Smooth muscle cell (in vitro differentiated cells): ENCODE measurements around the gene CUX1. TPM values are rescaled to one million over a fixed set of nuclear protein-coding genes. Genes with fewer than 3 reads are reported as not detected.

Source experiments
- DNase-seq: peaks from one replicate; lab custom pipeline; 2025; ENCODE audit not compliant: unreplicated experiment; lab: John Stamatoyannopoulos, UW
- H2AFZ ChIP-seq: fragments of 200-600 bp; sonication (generic); 2 replicates; pipeline ENCODE4 v1.6.0; 2016; ENCODE audit warnings: antibody characterized with exemption, low read depth, mild to moderate bottlenecking
- H3F3A ChIP-seq: fragments of 200-600 bp; sonication (generic); 2 replicates; pipeline ENCODE4 v1.6.0; 2017; ENCODE audit warnings: antibody characterized with exemption, low read depth
- H3K27ac ChIP-seq: fragments of 200-600 bp; sonication (generic); 2 replicates; pipeline ENCODE4 v1.5.1; 2016; ENCODE audit warnings: low read depth, mild to moderate bottlenecking
- H3K27me3 ChIP-seq: fragments of 200-600 bp; sonication (generic); 2 replicates; pipeline ENCODE4 v1.6.1; 2016; ENCODE audit warnings: low read depth, mild to moderate bottlenecking
- H3K36me3 ChIP-seq: fragments of 200-600 bp; sonication (generic); 2 replicates; pipeline ENCODE4 v1.5.1; 2016; ENCODE audit warnings: low read depth
- H3K4me1 ChIP-seq: fragments of 200-600 bp; sonication (generic); 2 replicates; pipeline ENCODE4 v1.5.1; 2016; ENCODE audit warnings: low read depth
- H3K4me2 ChIP-seq: fragments of 200-600 bp; sonication (generic); 2 replicates; pipeline ENCODE4 v1.6.0; 2016; ENCODE audit warnings: mild to moderate bottlenecking
- H3K4me3 ChIP-seq: fragments of 200-600 bp; sonication (generic); 2 replicates; pipeline ENCODE4 v1.5.1; 2016; ENCODE audit warnings: mild to moderate bottlenecking
- H3K79me2 ChIP-seq: fragments of 200-600 bp; sonication (generic); 2 replicates; pipeline ENCODE4 v1.6.0; 2016; ENCODE audit warnings: low read depth, mild to moderate bottlenecking
- H3K9ac ChIP-seq: fragments of 200-600 bp; sonication (generic); 2 replicates; pipeline ENCODE4 v1.6.0; 2016; ENCODE audit warnings: low read depth
- H3K9me3 ChIP-seq: fragments of 200-600 bp; sonication (generic); replicated peaks from 2 replicates; pipeline ENCODE4 v1.5.1; 2016; ENCODE audit warnings: low read depth
- H4K20me1 ChIP-seq: fragments of 200-600 bp; sonication (generic); 2 replicates; pipeline ENCODE4 v1.6.0; 2016; ENCODE audit warnings: low read depth
- WGBS: methylation state at CpG from one replicate; pipeline ENCODE4 v1.1.7; 2016; ENCODE audit warnings: low lambda C conversion rate; 5-methylcytosine and 5-hydroxymethylcytosine counted together
- polyA plus RNA-seq: library from polyadenylated mRNA; unstranded; fragments of >200 nt; fragmentation: Nextera tagmentation; extraction: Ambion mirVana; gene quantifications from 2 replicates; pipeline ENCODE4 v1.2.1, GENCODE V29; 2016
- total RNA-seq: library from RNA; depleted of rRNA; stranded (reverse); fragments of >200 nt; gene quantifications from 2 replicates; pipeline ENCODE4 v1.2.3, GENCODE V29; 2014
- TF ChIP-seq, protein P1 (sequence below): fragments of 200-600 bp; sonication (generic); IDR thresholded peaks from 2 replicates; pipeline ENCODE4 v1.5.1; 2017; ENCODE audit warnings: borderline replicate concordance, mild to moderate bottlenecking, antibody characterized with exemption; ENCODE audit not compliant: insufficient read depth, poor library complexity, severe bottlenecking

CUX1 gene
- total and polyA plus RNA-seq, 2 experiments from 2014 or later, result 56.3 to 78.4 TPM

DNA sequence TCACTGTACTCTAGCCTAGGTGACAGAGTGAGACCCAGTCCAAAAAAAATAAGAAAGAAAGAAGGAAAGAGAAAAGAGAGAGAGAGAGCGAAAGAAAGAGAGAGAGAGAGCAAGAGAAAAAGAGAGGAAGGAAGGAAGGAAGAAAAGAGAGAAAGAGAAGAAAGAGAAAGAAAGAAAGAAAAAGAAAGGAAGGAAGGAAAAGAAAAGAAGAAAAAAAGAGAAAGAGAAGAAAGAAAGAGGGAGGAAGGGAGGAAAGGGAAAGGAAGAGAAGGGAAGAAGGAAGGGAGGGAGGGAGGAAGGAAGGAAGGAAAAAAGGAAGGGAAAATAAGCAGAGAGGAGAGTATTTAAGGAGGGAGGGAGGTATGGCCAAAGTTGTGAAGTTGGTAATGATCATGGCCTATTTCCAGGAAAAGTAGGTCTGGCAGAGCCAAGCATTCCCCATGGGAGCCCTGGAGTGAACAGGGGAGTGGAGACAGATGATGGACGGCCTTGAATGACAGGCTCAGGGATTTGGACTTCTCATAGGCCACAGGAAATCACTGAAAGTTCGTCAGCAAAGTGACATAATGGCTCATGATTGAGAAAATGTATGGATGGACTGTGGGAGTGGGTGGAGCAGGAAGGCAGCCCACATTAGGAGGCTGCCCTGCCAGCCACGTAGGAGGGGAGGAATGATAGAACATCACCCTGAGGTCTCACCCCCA lies 44.8 kb upstream of the CUX1 start:
- H3K4me3 ChIP-seq, result no peak overlapping the region
- no peak overlapping the region for H3K9ac ChIP-seq
- no peak overlapping the region for H3K27ac ChIP-seq
- no peak overlapping the region for H2AFZ ChIP-seq
- no peak for DNase-seq
- TF ChIP-seq, protein P1, sequence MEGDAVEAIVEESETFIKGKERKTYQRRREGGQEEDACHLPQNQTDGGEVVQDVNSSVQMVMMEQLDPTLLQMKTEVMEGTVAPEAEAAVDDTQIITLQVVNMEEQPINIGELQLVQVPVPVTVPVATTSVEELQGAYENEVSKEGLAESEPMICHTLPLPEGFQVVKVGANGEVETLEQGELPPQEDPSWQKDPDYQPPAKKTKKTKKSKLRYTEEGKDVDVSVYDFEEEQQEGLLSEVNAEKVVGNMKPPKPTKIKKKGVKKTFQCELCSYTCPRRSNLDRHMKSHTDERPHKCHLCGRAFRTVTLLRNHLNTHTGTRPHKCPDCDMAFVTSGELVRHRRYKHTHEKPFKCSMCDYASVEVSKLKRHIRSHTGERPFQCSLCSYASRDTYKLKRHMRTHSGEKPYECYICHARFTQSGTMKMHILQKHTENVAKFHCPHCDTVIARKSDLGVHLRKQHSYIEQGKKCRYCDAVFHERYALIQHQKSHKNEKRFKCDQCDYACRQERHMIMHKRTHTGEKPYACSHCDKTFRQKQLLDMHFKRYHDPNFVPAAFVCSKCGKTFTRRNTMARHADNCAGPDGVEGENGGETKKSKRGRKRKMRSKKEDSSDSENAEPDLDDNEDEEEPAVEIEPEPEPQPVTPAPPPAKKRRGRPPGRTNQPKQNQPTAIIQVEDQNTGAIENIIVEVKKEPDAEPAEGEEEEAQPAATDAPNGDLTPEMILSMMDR, result no peak
- no peaks in the 10 kb centered on the region for H3K27me3 ChIP-seq
- no peaks in the 10 kb centered on the region for H3K4me1 ChIP-seq
- no peak overlapping the region for H3K4me2 ChIP-seq
- H4K20me1 ChIP-seq, result no peaks in the 10 kb centered on the region
- H3K36me3 ChIP-seq, result no peaks in the 10 kb centered on the region
- no peaks in the 10 kb centered on the region for H3F3A ChIP-seq
- WGBS, result 84% methylated on average over 4 of the region's 4 CpGs
- H3K9me3 ChIP-seq, result no peaks in the 10 kb centered on the region
- H3K79me2 ChIP-seq, result no peaks in the 10 kb centered on the region

DNA sequence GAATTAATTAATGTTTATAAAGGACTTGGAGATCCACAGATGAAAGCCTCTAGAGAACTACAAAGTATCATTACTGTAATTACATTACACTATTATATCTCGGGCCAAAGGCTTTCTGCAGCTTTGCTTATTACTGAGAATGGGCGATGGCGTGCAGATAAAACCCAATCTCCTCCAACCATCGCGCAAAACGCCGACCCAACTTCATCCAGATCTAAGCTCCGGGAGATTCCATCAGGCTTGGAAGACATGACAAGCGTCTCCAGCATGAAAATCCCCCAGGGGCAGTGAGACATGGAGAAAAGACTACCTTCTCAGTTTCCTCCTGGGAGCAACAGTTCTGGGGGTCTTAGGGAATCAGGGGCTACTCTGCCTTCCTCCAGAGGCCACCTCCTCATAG lies 42.2 kb upstream of the CUX1 start:
- Histone ChIP-seq H4K20me1 (no peaks in the 10 kb centered on the region), H3F3A (no peaks in the 10 kb centered on the region), H3K4me2 (no peak overlapping the region), H2AFZ (no peak overlapping the region), H3K9me3 (no peaks in the 10 kb centered on the region), H3K79me2 (no peaks in the 10 kb centered on the region), H3K4me1 (no peaks in the 10 kb centered on the region), H3K9ac (no peak overlapping the region), H3K4me3 (no peak overlapping the region), H3K27me3 (no peaks in the 10 kb centered on the region), H3K27ac (no peak overlapping the region), H3K36me3 (no peaks in the 10 kb centered on the region)
- TF ChIP-seq, protein P1, result no peak
- 90% methylated on average over 9 of the region's 9 CpGs for WGBS
- no peak for DNase-seq

DNA sequence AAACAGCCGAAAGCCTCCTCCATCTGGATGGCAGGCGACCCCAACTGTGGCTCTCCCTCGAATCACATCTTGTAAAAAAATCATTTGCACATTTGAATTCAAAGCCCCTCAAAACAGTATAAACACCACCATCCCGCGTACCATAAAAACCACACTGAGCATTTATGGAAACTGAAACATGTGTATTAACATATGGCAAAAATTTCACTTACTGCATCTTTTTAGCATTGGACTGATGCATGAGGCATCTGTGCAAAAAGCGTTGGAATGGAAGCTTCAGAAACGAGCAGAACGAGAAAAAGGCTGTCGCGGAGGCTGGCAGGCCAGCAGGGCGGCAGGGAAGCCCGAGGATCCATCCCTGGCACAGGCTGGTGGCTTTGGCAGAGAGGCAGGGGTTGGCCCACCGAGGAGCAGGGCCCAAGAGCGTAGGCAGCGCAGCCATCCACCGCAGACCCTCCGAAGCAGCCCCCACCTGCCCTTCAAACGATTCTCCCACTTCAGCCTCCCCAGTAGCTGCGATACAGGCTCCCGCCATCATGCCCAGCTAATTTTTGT lies 39.3 kb upstream of the CUX1 start:
- no peaks in the 10 kb centered on the region for H3K27me3 ChIP-seq
- H3K4me2 ChIP-seq, result no peak overlapping the region
- no peak overlapping the region for H2AFZ ChIP-seq
- no peaks in the 10 kb centered on the region for H3K36me3 ChIP-seq
- no peaks in the 10 kb centered on the region for H4K20me1 ChIP-seq
- no peaks in the 10 kb centered on the region for H3F3A ChIP-seq
- TF ChIP-seq, protein P1, result no peak
- no peak overlapping the region for H3K4me3 ChIP-seq
- 95% methylated on average over 20 of the region's 20 CpGs for WGBS
- H3K9ac ChIP-seq, result no peak overlapping the region
- H3K79me2 ChIP-seq, result no peaks in the 10 kb centered on the region
- H3K9me3 ChIP-seq, result no peaks in the 10 kb centered on the region
- no peak for DNase-seq
- H3K27ac ChIP-seq, result no peak overlapping the region
- H3K4me1 ChIP-seq, result no peaks in the 10 kb centered on the region

DNA sequence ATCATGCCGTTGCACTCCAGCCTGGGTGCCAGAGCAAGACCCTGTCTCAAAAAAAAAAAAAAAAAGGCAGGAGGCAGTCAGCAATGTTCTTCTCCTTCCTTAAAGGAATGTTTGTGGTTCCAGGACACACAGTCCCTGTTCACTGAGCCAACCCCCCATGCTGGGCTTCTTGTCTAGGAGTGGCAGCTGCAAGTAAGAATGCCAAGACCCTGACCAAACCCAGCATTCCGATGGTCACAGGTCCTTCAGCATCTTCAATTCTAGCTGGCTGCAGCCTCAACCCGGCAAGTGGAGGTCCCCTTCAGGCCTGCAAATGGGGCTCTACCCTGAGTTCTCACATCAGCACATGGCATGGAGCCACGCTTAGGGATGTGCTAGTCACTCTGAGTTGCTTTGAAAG lies 38.2 kb upstream of the CUX1 start:
- H3K27ac ChIP-seq, result no peak overlapping the region
- peaks cover 1% of the 10 kb centered on the region for H3K4me1 ChIP-seq
- H3K79me2 ChIP-seq, result no peaks in the 10 kb centered on the region
- H3K4me3 ChIP-seq, result no peak overlapping the region
- H3K36me3 ChIP-seq, result no peaks in the 10 kb centered on the region
- no peak for DNase-seq
- H3K9ac ChIP-seq, result no peak overlapping the region
- TF ChIP-seq, protein P1, result no peak
- no peak overlapping the region for H3K4me2 ChIP-seq
- H3F3A ChIP-seq, result no peaks in the 10 kb centered on the region
- H3K27me3 ChIP-seq, result no peaks in the 10 kb centered on the region
- H3K9me3 ChIP-seq, result no peaks in the 10 kb centered on the region
- WGBS, result 95% methylated on average over 4 of the region's 4 CpGs
- no peak overlapping the region for H2AFZ ChIP-seq
- no peaks in the 10 kb centered on the region for H4K20me1 ChIP-seq
